GM18526 (cell line): Measurements from ENCODE around the gene FAXC.

Experiments
- POLR2A ChIP-seq: IDR thresholded peaks from 3 replicates; pipeline ENCODE4 v1.6.1; 2011; ENCODE audit not compliant: insufficient read length; ENCODE audit errors: extremely low read depth

Gene FAXC

GRCh38 chr6:99349171-99350141 is at the start of gene FAXC:
Gene FAXC, minus strand, starts transcription at chr6:99349674. Its CDS starts 302 bp downstream, at chr6:99349372.
- no peak for TF ChIP-seq POLR2A

GRCh38 chr6:99397287-99397686 is 47.8 kb upstream of the FAXC start:
- TF ChIP-seq POLR2A, result no peak

DNA sequence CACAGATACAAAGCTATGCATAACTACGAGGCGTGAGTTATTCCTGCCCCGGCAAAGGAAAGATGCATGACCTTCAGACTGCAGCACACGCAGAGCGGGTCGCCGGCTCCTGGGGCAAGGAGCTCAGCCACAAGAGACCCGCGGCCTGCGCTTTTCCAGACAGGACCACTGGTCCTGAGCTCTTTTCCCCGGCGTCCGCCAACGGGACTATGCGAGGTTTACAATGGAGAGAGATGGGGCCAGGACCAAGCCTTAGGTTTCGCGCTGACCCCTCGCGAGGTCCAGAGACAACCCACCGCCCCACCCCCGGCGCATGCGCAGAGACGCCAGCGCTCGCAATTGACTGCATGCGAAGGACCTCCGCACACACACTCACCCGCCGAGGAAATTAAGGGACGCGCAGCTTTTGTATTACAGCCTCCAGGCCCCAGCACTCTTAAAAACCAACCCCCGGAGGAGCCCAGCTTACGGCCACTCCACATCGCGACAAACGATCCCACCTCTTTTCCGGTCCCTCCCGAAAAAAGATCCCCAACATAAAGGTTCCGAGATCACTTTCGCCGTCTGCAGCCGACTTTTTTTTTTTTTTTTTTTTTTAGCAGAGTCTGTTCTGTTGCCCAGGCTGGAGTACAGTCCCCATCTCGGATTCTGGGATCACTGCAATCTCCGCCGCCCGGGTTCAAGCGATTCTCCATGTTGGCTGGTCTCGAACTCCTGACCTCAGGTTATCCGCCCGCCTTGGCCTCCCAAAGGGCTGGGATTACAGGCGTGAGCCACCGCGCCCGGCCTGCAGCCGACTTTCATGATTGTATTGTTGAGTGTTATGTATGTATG is 44.4 kb upstream of the FAXC start, which contains the start of gene COQ3:
TSS of gene COQ3 (minus strand) at position 498 of the 834 bp plus-strand sequence. CDS start at position 482, 16 bp downstream.
- peak; percentile 53 for TF ChIP-seq POLR2A

- no peak for TF ChIP-seq POLR2A
Observed at GRCh38 chr6:99393366-99393697, 43.9 kb upstream of the FAXC start.

DNA sequence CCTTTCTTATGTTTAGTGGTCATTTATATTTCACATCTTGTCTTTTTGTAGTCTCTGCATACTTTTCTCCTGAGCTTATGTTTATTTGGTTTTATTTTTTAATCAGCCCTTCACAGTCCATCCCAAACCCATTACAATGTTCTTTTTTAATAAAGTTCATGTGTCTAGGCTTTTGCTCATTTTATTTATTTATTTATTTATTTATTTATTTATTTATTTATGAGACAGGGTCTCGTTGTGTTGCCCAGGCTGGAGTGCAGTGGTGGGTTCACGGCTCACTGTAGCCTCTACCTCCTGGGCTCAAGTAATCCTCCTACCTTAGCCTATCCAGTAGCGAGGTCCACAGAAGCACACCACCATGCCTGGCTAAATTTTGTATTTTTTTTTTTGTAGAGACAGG is 41.4 kb upstream of the FAXC start:
- TF ChIP-seq POLR2A, result no peak

- no peak for TF ChIP-seq POLR2A
Observed at GRCh38 chr6:99384507-99384906, 35.0 kb upstream of the FAXC start.

GRCh38 chr6:99378636-99379035 is 29.2 kb upstream of the FAXC start:
- TF ChIP-seq POLR2A, result no peak

GRCh38 chr6:99369533-99369932 is 20.1 kb upstream of the FAXC start:
- TF ChIP-seq POLR2A, result no peak

GRCh38 chr6:99366852-99367251 is 17.4 kb upstream of the FAXC start:
- no peak for TF ChIP-seq POLR2A

DNA sequence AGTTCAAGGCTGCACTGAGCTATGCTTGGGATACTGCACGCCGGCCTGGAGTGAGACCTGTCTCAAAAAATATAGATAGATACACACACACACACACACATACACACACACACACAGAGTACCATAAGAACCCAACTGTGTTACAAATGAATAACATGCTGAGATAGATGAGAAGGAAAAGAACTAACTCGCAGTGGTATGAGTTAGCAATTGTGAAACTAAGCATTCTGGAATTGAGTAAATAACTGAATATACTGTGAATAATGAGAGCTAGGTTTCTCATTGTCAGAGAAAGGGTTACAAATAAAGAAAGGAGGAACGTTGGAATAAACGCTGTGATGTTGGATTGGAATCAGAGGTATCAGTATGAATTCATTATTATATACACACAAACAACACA is 14.6 kb upstream of the FAXC start:
- no peak for TF ChIP-seq POLR2A

DNA sequence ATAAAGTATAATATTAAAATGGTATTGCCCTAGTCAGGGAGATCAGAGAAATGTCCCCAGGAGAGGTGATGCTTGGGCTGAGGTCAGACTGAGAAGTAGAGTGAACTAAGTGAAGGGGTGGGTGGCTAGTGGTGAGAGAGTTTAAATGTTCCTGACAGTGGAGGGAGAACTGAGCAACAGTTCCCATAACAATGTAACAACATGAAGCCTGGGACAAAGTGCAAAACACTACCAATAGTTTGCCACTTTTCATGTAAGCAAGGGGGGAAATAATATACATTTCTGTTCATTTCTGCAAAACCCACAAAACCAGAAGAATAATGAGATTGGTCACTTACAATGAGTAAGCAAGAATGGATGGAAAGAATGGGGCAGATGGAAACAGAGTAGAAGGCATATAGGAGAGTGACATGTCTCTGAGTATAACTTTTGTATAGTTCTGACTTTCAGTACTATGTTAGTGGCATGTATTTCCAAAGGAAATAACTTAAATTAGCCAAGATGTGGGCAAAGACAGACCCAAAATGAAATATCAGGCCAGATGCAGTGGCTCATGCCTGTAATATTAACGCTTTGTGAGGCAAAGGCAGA is 13.3 kb upstream of the FAXC start:
- no peak for TF ChIP-seq POLR2A

- TF ChIP-seq POLR2A, result no peak
Observed at GRCh38 chr6:99359800-99360199, 10.3 kb upstream of the FAXC start.

- TF ChIP-seq POLR2A, result no peak
Observed at GRCh38 chr6:99356641-99357040, 7.2 kb upstream of the FAXC start.

GRCh38 chr6:99354983-99355382 is 5.5 kb upstream of the FAXC start:
- TF ChIP-seq POLR2A, result no peak

GRCh38 chr6:99353126-99353525 is 3.7 kb upstream of the FAXC start:
- TF ChIP-seq POLR2A, result no peak
